ENCODE data around the gene MTFP1. TPM values are rescaled to one million over a fixed set of nuclear protein-coding genes. Genes with fewer than 3 reads are reported as not detected.

MTFP1 gene
- total RNA-seq, 4 donors from 2014 or later = 2.5 to 13.7 (median 3.5) TPM

- no peak for DNase-seq (ENCODE audit: low spot score in 2 of 2)
- no peaks in the 10 kb centered on the region for H3K9me3 ChIP-seq
- H3K27me3 ChIP-seq = no peaks in the 10 kb centered on the region
- peaks cover 65% of the 10 kb centered on the region for H3K36me3 ChIP-seq
- H3K4me1 ChIP-seq = peaks cover 20% of the 10 kb centered on the region
- no peak overlapping the region for H3K27ac ChIP-seq
- H3K4me3 ChIP-seq = no peak overlapping the region
- 62% methylated on average over 2 of the region's 2 CpGs for WGBS
- TF ChIP-seq POLR2A (IDR thresholded peaks at IDR 0.05) (no peak), CTCF (IDR thresholded peaks at IDR 0.05) (no peak), POLR2AphosphoS5 (IDR thresholded peaks at IDR 0.05) (no peak), EP300 (IDR thresholded peaks at IDR 0.05) (no peak)
These were observed 9.2 kb upstream of the MTFP1 start for GRCh38 chr22:30416403-30416802.

- TF ChIP-seq POLR2AphosphoS5 (IDR thresholded peaks at IDR 0.05) (no peak), CTCF (IDR thresholded peaks at IDR 0.05) (no peak), EP300 (IDR thresholded peaks at IDR 0.05) (no peak), POLR2A (IDR thresholded peaks at IDR 0.05) (no peak)
- H3K27ac ChIP-seq = no peak overlapping the region
These were observed 8.7 kb upstream of the MTFP1 start for GRCh38 chr22:30416837-30417236.

GRCh38 chr22:30420347-30421125 lies 5.0 kb upstream of the MTFP1 start:
- Histone ChIP-seq H3K27ac (peak overlapping the region; percentile 99), H3K9me3 (no peaks in the 10 kb centered on the region), H3K36me3 (peaks cover 32% of the 10 kb centered on the region), H3K27me3 (no peaks in the 10 kb centered on the region), H3K4me1 (peaks cover 53% of the 10 kb centered on the region), H3K4me3 (no peak overlapping the region)
- TF ChIP-seq POLR2A (IDR thresholded peaks at IDR 0.05) = no peak
- TF ChIP-seq EP300 (IDR thresholded peaks at IDR 0.05) = no peak
- TF ChIP-seq CTCF (IDR thresholded peaks at IDR 0.05) = no peak
- no peak for TF ChIP-seq POLR2AphosphoS5 (IDR thresholded peaks at IDR 0.05)
- no peak for DNase-seq (ENCODE audit: low spot score in 2 of 2)
- WGBS = 59% methylated on average over 6 of the region's 6 CpGs

More at GRCh38 chr22:30416837-30417236, 8.7 kb upstream of the MTFP1 start:
- Histone ChIP-seq H3K27me3 (no peaks in the 10 kb centered on the region), H3K36me3 (peaks cover 63% of the 10 kb centered on the region), H3K4me3 (no peak overlapping the region), H3K4me1 (peaks cover 24% of the 10 kb centered on the region), H3K9me3 (no peaks in the 10 kb centered on the region)
- 92% methylated on average over 1 of the region's 1 CpG for WGBS
- DNase-seq (ENCODE audit: low spot score in 2 of 2) = no peak

- TF ChIP-seq CTCF (IDR thresholded peaks at IDR 0.05) = no peak
- no peak for TF ChIP-seq EP300 (IDR thresholded peaks at IDR 0.05)
- no peak for TF ChIP-seq POLR2A (IDR thresholded peaks at IDR 0.05)
- no peak for TF ChIP-seq POLR2AphosphoS5 (IDR thresholded peaks at IDR 0.05)
- peaks cover 18% of the 10 kb centered on the region for H3K36me3 ChIP-seq
- H3K27me3 ChIP-seq = no peaks in the 10 kb centered on the region
- DNase-seq (ENCODE audit: low spot score in 2 of 2) = no peak
- peak overlapping the region; percentile 66 for H3K4me3 ChIP-seq
- H3K27ac ChIP-seq = peak overlapping the region; percentile 99
- no peaks in the 10 kb centered on the region for H3K9me3 ChIP-seq
- H3K4me1 ChIP-seq = peaks cover 67% of the 10 kb centered on the region
- WGBS = 76% methylated on average over 8 of the region's 8 CpGs
These were observed 3.7 kb upstream of the MTFP1 start for GRCh38 chr22:30421695-30422480.

Measured in suprapubic skin (tissue), 4 donors.